ENCODE results near the gene SRRM1.
"Not testable (repeated sequence)": the region's sequence is repeated elsewhere in the genome, so short reads cannot be mapped to it uniquely, and the experiment has no call there.

The SRRM1 gene

DNA sequence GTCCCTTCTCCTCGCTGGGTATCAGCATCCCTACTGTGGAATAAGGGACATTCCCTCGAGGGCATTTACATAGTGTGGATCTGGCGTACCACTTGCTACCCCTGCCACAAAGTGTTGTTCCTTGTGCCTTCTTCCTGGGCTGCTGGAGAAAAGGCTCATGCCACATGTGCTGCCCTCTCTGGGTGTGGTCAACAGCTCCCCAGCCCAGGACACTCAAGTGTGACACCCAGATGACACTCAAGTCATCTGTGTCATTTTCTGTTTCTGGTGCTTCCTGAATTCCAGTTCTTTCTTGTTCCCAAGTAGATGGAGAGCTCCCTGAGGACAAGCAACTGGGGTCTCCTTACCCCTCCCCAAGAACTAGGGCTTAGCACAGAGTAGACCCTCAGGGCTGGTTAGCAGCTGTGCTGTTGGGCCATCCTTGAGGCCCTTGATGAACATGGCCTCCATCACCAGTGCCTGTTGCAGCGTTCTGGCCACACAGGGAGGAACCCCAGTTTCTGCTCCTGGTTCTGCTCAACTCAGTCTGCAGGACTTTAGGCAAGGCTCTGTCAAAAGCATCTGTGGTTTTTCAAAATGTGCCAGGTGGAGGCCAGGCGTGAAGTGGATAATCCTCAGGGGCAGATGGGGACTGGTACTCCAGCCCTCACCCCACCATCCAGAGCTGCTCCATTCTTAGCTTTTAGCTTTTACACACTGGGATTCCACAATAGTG is 53.1 kb downstream of the SRRM1 start:
- DNase-seq, result no peak

DNA sequence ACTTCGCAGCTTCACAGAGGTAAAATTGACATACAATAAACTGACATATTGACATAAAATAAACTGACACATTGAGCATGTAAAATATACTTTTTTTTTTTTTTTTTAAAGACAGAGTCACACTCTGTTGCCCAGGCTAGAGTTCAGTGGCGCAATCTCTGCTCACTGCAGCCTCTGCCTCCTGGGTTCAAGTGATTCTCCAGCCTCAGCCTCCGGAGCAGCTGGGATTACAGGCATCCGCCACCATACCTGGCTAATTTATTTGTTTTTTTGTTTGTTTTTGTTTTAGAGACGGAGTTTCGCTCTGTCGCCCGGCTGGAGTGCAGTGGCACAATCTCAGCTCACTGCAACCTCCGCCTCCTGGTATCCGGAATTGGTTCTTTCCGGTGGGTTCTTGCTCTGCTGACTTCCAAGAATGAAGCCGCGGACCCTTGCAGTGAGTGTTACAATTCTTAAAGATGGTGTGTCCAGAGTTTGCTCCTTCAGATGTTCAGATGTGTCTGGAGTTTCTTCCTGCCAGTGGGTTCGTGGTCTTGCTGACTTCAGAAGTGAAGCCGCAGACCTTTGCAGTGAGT is 53.7 kb downstream of the SRRM1 start:
- DNase-seq, result no peak

DNA sequence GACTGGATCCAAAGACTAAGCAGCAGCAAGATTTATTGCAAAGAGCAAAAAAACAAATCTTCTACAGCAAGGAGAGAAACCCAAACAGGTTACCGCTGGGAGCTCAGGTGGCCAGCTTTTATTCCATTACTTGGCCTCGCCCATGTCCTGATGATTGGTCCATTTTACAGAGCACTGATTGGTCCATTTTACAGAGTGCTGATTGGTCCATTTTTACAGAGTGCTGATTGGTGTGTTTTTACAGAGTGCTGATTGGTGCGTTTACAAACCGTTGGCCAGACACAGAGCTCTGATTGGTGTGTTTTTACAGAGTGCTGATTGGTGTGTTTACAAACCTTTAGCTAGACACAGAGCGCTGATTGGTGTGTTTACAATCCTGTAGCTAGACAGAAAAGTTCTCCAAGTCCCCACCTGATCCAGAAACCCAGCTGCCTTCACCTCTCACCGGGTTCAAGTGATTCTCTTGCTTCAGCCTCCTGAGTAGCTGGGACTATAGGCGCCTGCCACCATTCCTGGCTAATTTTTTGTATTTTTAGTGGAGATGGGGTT is 54.4 kb downstream of the SRRM1 start:
- DNase-seq, result not testable (repeated sequence)

DNA sequence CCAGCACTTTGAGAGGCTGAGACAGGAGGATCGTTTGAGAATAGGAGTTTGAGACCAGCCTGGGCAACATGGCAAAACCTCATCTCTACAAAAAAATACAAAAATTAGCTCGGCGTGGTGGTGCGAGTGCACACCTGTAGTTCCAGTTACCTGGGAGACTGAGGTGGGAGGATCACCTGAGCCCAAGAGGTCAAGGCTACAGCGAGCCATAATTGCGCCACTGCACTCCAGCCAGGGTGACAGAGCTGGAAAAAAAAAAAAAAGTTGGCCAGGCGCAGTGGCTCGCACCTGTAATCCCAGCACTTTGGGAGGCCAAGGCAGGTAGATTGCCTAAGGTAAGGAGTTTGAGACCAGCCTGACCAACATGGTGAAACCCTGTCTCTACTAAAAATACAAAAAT is 55.2 kb downstream of the SRRM1 start:
- not testable (repeated sequence) for DNase-seq

DNA sequence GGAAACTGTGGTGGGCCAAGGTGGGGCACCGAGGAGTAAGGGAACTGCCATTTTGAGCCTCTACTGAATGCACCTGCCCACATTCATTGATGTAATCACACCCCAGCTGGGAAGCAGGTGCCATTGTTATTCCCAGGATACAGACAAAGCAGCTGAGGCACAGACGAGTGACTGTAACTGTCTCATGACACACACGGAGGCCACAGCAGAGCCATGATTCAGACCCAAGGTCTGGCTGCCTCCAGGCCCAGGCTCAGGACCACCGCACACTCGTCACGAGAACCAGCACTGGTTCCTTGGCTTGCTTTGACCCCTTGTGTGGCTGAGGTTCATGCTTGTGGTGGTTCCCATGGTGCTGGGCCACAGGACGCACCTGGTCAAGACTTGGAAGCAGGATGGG is 56.5 kb downstream of the SRRM1 start:
- DNase-seq, result no peak

DNA sequence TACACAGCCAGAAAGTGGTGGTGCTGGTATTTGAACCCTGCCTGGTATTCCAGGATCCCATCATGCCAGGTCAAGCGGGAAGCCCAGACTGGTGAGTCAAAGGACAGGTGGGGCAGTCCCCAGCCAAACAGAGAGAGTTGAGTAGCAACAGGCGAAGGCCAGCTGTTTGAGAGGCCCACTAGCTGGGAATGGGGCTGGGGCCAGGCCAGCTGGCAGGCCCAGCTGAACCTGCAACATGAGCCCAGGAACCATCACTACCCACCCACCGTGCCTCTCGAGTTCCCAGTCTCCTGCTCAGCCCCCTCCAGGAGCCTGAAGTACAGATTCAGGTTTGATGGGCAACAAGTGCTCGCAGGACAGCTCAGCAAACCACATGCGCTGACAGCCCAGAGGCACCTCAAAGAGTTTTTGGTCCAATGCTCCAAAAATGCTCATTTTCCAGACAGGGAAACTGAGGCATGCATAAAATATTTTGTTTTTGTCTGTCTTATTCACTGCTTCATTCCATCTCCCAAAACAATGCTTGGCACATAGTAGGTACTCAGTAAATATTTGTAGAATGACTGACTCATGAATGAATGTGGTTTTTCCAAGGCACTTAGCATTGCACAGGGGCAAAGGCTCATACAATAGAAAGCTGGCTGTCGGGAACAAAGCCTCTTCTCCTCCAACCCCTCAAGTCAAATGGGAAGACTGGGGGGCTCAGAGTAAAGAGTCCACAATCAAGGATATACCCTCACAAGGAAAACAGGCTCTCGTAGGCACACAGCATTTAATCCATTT is 59.6 kb downstream of the SRRM1 start:
- no peak for DNase-seq

DNA sequence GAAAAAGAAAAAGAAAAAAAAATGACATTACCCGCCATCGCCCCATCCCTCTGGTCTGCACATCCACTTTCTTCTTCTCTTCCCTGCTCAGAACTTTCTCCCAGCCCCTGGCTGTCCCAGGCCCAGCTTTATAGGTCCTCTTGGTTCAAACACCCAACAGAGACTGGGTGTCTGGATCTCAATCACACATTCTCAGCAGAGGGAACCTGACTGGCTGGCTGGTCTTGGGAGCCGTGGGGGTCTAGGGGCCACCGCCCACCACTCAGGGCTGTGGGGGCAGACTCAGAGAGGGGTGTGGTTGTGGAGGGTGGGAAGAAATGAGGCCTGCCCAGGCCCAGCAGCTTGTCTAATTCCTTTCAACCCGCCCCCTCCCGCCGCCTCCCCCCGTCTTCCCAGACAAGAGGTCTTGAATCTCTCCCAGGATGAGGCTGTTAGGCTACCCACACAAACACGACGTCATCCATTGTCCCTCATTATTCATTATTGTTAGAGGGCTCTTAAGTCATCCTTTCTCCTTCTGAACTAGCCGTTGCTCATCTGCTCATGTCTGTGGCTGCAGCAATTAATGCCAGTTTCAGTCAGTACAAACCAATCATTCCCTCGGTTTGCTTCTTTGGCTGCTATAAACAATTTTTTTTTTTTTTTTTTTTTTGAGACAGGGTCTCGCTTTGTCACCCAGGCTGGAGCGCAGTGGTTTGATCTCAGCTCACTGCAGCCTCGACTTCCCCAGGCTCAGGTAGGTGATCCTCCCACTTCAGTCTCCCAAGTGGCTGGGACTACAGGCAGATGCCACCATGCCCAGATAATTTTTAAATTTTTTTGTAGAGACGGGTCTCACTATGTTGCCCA is 61.5 kb downstream of the SRRM1 start:
- DNase-seq, result no peak

DNA sequence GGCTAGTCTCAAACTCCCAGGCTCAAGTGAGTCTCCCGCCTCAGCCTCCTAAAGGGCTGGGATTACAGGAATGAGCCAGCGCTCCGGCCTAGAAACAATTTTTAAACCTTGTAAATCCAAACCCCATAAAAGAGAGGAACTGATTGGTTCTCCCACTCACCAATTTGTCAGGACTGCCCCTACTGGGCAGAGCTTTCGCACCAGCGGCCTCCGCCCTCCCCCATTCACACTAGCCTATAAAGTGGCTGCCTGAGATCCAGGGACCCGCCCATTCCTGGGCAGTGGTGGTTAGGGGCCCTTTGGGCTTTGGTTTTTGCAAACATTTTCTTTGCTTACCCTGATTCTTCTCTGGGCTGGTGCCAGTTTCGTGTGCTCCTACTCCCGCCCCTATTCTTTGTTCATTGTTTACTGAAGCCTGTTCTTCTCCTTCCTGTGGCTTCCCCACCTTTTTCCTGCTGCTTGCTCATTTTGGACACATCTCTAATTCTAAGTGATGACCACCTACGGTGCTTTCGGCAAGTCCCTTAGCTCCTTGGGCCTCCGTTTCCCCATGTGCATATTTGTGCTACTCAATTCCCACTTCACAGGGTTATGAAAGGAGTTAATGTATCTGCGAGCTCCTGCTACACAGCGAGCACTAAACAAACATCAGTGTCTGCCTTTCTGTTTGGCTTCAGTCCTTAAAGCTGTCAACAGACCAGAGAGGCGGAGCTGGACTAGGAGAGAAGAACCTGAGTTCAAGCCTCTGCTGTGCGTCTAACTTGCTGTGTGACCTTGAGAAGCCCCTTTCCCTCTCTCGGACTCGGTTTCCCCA is 62.4 kb downstream of the SRRM1 start:
- peak; percentile 46 for DNase-seq

DNA sequence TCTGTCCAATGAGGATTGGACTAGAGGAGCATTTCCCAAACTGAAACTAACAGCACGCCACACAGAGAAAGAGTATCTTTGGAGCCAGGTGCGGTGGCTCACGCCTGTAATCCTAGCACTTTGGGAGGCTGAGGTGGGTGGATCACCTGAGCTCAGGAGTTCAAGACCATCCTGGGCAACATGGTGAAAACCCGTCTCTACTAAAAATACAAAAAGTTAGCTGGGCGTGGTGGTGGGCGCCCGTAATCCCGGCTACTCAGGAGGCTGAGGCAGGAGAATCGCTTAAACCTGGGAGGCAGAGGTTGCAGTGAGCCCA is 62.9 kb downstream of the SRRM1 start:
- not testable (repeated sequence) for DNase-seq

DNA sequence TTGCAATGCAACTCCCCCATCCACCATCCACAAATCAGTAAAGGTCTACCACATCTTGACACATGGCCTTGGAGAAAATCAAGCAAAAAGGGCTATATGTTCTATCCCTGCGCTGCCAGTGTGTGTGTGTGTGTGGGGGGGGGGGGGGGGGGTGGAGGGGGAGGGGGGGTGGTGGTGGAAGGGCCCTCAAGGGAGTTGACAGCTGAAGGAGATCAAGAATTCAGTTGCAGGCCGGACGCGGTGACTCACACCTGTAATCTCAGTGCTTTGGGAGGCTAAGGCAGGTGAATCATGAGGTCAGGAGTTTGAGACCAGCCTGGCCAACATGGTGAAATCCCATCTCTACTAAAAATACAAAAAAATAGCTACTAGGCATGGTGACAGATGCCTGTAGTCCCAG is 64.6 kb downstream of the SRRM1 start:
- DNase-seq, result no peak

DNA sequence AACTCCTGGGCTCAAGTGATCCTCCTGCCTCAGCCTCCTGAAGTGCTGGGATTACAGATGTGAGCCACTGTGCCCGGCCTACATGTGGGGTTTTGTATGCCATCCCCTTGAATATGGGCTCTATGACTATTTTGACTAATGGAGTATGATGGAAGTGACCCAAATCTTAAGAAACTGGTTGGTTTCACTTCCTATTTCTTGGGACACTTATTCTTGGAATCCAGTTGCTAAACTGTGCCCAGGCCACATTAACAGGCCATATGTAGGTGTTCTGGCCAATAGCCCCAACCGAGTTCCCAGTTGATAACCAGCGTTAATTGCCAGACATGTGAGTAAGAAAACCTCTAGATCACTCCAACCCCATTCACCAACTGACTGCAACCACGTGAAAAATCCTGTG is 65.8 kb downstream of the SRRM1 start:
- no peak for DNase-seq

DNA sequence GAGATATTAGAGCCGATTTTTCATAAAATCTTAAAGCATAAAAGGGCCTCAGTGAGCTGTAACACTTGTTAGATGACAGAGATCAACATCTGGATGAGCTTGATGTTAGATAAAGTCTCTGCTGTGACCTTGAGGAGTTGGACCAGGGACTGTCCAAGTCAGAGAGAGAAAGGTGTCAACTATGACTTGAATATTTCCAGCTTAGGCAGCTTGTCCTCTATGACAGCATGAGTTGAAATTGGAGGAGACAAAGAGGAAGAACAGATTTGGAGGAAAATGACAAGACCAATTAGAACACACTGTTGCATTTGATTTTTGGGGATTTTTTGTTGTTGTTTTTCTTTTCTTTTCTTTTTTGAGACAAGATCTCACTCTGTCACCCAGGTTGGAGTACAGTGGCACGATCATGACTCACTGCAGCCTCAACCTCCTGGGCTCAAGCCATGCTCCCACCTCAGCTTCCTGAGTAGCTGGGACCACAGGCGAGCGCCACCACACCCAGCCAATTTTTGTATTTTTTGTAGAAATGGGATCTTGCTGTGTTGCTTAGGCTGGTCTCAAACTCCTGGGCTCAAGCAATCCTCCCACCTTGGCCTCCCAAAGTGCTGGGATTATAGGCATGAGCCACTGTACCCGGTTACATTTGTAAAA is 66.8 kb downstream of the SRRM1 start:
- DNase-seq, result peak; percentile 41

DNA sequence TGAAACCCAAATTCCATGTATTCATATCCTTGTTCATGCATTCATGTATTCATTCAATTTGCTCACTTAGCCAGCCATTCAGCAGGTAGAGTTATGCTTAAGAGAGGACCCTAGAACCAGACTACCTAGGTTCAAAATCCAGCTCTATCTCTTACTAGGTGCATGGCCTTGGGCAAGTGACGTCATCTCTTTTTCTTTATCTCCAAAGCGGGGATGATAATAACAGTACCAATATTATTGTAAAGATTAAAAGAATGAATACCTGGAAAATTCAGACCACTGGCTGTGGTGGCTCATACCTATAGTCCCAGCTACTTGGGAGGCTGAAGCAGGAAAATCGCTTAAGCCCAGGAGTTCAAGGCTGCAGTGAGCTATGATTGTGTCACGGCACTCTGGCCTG is 68.2 kb downstream of the SRRM1 start:
- DNase-seq, result no peak

DNA sequence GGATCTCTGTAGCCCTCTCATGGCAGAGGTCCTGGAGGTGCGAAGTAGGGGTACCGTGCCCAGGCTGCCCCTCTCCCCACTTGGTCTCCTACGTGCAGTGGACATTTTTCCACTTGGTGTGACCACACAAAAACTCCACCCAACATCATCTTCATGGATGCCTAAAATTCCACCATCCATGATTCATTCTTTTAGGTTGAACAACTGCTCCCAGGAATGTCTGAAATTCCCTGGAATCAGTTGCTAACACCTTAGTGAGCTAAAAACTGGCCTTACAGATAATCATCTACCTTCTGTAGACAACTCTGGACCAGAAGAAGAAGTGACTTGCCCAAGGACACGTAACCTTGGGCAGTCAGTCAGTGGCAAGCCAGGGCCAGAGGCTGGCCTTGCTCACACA is 70.1 kb downstream of the SRRM1 start:
- no peak for DNase-seq

DNA sequence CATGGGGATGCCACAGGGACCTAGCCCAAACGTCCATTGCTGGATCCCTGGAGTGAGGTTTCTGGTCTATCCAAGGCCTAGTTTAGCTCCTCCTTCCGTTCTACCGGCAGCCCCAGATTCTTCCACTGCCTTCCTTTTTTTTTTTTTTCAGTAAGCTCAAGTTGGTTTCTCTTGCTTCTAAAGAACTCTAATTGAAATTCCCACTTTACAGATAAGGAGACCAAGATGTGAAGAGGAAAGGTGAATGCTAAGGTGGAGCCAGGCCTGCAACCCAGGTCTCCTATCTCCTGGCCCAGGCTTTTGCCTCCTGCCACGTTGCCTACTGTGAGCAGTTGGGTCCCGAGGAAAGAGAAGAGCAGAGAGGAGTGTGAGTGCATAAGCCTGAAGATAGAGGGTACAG is 70.6 kb downstream of the SRRM1 start:
- no peak for DNase-seq

DNA sequence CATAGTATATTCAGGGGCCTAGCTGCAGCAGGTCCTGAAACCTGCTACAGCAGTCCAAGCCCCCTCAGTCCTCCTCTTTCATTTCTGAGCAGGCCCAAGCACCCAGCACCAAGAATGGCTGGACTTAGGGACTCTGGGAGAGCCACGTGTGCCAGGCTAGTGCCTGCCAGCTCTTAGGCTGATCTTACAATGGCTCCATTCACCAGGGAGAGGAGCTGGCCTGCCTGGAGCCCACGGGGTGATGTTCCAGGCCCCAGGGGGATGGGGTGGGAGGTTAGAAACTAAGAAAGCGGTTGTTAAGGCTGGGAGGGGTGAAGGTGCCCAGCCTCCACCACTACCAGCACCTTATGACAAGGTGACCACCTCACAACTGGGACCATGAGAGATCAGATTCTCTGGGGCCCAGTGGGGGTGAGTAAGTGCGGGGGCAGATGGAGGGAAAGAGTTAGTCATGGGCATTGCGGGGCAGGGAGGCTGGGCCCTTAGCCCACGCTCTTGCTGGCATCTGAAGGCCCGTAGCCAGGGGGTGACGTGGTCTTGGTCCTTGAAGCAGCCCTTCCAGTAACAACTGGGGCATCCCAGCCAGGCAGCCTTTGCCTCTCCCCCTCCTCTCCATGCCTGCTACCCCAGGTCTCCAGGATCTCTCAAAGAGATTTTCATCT is 71.9 kb downstream of the SRRM1 start:
- no peak for DNase-seq

DNA sequence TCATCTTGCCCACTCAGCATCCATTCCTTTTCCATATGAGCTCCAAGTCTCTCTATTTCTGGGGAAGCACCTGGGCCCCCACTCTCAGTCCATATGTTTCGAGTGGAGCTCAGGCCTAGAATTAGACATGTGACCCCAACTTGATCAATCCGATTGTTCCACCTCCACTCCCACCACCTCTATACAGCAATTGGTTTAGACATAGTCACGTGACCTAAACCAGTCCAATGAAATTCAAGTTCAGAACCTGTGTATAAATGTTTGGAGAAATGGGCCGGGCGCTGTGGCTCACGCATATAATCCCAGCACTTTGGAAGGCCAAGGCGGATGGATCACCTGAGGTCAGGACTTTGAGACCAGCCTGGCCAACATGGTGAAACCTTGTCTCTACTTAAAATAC is 72.6 kb downstream of the SRRM1 start:
- DNase-seq, result no peak

DNA sequence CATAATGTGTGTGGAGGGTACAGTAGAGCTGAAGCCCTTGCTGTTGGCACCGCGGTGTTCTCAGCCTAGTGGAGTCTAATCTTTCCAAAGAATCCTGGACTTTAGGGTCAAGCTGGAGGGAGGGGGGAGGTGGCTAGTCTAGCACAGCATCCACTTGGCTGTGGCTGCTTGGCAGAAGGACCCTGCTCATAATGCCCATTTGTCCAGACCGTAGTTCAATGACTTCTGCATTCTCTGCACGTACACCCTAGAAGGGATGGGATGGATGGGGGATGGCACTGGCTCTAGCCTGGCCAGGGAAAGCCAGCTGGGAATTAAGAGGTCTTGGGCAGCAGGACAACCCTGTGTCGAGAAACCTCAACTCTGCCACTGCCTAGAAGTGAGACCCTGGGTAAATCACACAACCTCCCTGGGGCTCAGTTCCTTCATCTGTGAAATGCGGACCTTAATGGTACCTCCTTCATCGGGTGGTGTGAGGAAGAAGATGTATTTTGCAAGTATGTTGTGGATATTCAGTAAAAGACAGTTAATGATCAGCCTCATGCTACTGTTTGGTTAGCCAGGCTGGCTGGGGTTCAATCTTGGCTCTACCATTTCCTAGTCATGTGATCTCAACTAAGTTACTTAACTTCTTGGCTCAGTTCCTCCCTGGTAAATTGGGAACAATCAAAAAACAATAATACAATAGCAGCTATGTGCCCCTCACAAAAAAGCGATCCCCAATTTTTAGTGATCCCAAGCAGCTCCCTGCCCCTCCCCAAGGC is 75.0 kb downstream of the SRRM1 start:
- DNase-seq, result no peak

DNA sequence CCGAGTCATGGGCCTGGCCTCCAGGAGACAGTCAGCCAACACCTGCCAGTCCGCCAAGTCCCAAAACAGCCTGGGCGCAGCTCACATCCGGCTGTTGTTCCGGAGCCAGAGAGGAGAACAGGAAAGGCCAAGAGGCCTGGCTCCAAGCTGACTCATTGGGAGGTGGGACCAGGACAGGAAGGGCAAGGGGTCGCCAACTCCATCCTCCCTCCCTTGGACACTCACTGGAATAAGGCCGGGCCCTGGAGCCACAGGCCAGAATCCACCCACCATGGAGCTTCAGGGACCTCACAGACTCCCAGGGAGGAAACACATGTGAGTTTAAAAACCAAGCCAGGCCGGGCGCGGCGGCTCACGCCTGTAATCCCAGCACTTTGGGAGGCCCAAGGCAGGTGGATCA is 77.0 kb downstream of the SRRM1 start:
- DNase-seq, result no peak

DNA sequence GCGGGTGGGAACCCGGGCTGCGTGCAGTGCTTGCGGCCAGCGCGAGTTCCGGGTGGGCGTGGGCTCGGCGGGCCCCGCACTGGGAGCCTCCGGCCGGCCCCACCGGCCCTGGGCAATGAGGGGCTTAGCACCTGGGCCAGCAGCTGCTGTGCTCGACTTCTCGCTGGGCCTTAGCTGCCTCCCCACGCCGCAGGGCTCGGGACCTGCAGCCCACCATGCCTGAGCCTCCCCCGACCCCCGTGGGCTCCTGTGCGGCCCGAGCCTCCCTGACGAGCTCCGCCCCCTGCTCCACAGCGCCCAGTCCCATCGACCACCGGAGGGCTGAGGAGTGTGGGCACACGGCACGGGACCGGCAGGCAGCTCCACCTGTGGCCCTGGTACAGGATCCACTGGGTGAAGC is 78.4 kb downstream of the SRRM1 start:
- DNase-seq, result no peak

All from CD4-positive, alpha-beta T cell treated with Interleukin-17A for 4 hours (primary cell).